ENCODE results near the gene RASSF1.
A peak's percentile ranks its signal among the peaks of the same experiment; 100 is the strongest.

The RASSF1 gene

DNA sequence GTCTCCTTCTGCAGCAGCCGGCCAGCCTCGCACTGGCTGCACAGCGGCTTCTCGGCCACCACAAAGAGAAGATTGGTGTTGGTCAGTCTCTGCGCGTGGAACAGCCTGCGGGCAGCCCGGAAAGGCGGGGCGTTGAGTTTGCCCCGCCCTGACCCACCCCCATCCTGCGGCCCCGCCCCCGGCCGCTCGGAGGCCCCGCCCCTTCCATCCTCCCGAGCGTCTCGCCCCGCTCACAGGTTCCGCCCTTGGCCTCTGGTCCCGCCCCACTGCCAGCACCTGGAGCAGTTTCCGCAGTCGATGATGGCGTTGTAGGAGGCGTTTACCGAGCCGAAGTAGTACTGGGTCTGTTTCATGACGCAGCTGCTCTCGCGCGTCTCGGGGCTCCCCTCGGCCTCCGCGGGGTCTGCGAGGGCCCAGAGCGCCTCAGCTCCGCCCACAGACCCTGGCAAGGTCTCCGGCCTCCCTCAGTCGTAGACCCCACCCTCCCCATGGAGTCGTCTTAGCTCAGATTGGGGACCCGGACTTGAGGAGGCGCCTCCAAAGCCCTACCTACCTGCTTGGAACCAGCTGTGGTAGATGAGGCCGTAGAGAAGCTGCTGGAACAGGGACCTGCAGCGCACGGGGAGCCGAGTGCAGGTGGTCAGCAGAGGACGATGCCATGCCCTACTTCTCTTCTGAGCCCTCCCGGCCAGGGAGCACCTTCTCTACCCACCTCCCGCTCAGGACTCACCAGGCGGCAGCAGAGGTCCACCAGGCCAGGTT lies 24.6 kb upstream of the RASSF1 start:
- peak; percentile 96 to 97 for DNase-seq

DNA sequence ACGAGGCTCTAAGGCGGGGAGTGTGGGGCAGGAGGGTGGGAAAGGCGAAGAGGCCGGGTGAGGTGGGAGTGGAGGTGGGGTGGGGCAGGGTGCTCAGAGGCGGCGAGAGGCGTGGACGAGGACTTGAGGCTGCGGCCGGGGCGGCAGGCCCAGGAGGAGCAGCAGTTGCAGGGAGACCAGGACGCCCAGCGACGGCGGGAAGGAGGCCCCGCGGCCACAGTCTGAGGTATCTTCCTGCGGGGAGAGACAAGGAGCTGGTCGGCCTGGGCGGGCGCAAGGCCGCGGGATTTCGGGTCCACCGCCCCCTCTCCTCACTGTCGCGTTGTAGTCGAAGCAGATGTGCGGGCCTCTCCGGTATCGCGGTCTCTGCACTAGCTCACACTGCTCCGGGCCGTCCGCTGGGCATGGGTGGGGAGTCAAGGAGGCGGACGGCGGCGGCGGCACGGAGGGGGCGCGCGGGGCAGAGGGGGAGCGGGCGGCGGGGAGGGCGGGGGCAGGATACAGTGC lies 24.0 kb upstream of the RASSF1 start:
- no peak for DNase-seq

DNA sequence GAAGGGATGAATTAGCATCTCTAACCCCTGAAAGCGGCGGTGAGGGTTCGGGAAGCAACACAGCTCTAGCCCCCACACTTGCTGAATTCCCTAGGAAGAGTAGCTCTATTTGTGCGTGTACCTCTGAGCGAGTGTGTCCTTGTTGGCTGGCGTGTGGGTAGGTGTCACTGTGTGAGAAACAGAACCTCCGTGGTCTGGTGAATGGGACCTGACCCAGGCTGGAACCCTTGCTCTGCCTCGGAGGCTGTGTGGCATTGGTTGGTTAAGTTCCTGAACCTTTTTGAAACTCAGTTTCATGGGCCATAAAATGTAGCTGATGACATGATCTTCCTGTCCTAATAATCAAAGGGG lies 19.1 kb upstream of the RASSF1 start:
- no peak for DNase-seq

DNA sequence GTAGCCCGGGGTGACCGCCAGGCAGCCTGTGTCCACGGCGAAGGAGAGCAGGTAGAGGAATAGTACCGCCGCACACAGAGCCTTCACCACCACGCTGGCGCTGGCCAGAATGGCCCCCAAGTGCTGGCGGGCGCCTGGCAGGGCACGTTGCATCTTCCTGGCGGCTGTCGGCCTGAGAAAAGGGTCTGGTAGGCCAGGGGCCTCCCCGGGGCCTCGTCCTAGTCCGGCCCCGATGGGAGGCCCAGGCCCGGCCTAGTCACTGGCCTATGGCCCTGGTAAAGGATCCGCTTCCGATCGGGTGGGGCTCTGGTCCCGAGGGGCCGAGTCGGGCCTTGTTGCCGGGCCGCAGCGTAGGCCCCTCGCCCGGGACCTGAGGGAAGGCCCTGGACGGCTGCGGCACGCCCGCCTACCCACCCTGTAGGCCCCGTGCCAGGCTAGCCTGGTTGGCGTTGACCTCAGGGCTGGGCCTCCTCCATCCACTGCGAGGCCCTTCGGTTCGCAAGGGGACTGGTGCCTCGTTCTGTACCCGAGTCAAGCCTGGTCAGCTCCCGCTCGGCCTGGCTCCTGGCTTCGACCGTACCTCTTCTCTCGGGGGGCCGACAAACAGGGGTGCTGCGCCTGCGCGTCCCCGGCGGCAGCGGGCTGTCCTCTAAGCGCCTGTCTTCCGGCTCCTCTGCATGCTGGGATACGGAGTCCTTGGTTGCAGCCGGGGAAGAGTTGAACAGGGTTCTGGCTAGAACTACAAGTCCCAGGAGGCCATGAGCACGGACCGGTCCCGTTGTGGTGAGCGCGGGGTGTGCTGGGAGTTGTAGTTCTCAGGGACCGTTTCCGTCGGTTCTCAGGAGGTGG lies 18.5 kb upstream of the RASSF1 start, which contains the start of gene TMEM115:
TSS of gene TMEM115 (minus strand) at position 611 of the 849 bp plus-strand sequence. CDS start at position 153, 458 bp downstream.
- peak; percentile 98 for DNase-seq

DNA sequence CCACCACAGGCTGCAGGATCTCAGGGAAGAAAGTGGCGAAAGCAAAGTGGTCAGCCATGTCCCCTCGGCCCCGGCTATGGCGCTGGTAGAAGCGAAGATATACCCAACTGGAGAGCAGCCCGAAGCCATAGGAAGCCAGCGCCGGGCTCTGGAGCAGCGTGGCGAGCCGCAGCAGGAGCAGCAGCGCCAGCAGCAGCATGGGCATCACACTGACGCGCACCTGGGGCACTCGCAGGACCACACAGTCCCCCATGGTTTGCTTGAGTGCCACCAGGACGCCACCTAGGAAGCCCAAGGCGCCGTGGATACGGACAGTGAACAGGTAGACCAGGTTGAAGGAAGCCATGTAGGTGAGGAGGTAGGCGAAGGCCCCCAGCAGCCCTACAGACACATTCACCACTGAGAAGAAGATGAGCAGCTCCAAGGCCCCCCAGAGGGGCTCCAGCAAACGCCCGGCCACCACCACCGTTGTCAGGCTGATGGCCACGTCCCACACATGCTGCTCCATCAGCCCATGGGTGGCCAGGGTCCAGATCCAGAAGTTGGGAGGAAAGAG lies 17.8 kb upstream of the RASSF1 start:
- no peak for DNase-seq

DNA sequence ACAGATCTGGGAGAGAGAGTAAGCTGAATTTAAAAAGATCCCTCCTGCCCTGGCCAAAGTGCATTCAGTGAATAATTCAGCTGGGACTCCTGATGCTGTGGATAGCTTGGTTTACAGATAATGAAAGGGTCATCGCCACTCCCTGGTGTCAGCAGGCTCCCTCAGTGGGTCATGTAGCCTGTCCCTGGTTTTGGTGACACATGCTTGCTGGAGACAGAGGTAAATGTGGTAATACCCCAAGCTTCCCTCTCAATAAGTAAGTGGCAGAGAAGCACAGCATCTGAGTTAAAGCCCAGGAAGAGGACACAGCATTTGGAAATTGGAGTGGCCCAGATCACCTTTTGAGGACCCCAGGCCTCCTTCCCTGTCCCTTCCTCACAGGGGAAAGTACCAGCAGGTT lies 16.8 kb upstream of the RASSF1 start:
- no peak for DNase-seq

DNA sequence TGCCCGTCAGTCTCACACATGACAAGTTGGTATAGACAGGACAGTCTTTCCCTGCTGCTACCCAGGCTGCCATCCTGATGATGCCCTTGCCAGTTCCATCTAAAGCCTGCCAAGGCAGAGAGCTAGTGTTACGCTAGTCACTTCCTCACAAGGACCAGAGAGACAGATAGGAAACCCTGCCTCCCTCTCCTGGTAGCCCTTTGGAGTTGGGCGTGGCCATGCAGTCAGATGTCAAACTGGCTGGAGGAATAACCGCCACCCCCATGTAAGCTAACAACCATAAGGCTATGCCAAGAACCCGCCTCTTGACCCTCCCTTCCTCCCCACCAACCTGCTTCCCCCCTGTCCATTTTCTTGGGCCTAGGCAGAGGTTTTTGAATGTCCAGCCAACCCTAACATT lies 15.9 kb upstream of the RASSF1 start:
- DNase-seq, result no peak

DNA sequence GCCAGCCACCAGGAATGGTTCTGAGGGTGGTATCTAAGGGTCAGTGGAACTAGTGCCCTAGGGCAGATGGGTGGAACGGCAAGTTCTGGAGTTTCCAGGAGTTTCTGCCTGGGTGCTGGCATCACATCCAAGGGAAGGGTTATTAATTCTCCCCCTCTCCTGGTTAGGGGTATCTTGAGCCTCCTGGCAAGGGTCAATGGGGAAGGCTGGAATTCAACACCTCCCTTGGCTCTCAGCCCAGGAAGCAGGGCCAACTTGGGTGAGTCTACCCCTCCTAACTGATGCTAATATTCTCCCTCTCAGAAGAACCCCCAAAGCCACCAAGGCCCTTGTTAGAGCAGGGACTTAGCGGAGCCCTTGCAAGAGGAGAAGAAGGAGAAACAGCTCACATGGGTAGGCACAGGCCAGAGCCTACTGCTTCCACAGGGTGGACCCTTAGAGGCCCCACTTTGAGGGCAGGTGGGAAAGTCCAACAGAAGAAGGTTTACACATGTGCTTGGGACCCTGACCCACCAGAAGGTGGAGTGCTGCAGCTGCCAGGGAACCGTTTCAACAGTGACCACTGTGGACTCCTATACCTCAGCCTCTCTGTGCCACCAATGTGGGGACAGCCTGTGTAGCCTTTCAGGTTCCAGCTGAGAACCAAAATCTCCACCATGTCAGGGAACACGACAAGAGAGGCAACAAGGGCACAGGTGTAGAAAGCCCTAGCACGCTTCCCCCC lies 15.4 kb upstream of the RASSF1 start:
- DNase-seq, result no peak

DNA sequence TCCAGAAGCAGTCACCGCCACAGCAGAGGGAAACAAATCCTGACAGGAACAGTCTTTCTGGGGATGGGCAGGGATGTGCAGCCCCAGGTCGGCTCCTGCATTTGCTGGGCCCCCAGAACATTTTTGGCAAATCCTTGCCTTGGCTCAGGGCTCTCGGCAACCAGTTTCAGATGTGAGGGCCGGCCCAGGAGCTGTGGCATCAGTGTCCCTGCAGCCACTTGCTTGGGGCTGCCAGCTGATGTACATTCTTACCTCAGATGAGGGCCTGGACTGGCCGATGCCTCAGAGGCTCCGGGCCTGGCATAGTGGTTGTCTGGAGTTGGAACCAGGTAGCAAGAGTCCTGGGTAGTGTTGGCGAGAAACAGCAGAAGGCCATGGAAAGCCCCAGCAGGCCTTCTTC lies 14.2 kb upstream of the RASSF1 start:
- no peak for DNase-seq

- DNase-seq, result no peak
Measured at GRCh38 chr3:50354186-50354764, 13.6 kb upstream of the RASSF1 start.

DNA sequence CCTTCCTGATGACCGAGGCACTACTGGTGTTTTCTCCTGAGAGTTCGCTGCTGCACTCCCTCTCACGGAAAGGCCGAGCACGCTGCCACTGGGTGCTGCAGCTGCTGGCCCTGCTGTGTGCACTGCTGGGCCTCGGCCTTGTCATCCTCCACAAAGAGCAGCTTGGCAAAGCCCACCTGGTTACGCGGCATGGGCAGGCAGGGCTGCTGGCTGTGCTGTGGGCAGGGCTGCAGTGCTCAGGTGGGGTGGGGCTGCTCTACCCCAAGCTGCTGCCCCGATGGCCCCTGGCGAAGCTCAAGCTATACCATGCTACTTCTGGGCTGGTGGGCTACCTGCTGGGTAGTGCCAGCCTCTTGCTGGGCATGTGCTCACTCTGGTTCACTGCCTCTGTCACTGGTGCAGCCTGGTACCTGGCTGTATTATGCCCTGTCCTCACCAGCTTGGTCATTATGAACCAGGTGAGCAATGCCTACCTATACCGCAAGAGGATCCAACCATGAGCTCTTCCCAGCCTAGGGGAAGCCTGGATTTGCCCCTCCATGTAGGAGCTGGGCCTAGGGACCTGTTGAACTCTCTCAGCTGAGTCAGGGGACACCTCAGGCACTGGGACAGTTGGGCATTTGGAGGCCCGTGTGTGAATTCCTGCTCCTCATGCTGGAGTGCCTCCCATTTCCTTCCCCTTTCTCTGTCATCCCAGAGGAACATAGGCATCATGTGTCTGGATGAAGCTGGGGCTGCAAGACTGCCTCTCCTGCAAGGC lies 12.8 kb upstream of the RASSF1 start:
- no peak for DNase-seq

DNA sequence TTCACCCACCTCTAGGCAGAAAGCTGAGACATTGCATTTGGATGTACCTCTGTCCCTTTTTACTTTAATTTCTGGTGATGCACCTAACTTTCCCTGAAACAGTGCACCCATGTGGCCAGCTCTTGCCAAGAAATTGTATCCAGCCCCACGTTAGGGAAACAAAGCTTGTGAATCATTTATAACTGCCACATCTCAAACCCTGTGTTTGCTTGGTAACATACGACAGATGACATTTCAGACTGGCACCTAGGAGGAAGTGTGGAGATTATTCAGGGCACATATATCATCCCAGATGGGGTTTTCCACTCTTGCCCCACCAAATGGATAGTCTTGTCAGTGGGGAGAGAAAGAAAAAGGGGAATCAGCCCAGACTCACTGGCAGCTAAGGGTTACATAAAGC lies 12.1 kb upstream of the RASSF1 start:
- no peak for DNase-seq

DNA sequence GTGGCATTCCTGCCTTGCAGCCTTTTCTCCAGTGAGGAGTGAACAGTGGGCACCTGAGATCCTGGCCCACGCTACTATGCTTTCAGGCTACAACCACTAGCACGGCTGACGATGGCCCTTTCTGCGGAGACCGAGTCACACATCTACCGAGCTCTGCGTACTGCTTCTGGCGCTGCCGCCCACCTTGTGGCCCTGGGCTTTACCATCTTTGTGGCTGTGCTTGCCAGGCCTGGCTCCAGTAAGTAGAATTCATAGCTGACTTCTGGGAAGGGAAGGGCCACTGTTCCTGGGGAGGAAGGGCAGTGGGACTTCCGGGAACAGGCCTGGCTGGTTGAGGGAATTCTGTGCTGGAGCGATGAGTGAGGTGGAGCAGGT lies 10.7 kb upstream of the RASSF1 start:
- no peak for DNase-seq

DNA sequence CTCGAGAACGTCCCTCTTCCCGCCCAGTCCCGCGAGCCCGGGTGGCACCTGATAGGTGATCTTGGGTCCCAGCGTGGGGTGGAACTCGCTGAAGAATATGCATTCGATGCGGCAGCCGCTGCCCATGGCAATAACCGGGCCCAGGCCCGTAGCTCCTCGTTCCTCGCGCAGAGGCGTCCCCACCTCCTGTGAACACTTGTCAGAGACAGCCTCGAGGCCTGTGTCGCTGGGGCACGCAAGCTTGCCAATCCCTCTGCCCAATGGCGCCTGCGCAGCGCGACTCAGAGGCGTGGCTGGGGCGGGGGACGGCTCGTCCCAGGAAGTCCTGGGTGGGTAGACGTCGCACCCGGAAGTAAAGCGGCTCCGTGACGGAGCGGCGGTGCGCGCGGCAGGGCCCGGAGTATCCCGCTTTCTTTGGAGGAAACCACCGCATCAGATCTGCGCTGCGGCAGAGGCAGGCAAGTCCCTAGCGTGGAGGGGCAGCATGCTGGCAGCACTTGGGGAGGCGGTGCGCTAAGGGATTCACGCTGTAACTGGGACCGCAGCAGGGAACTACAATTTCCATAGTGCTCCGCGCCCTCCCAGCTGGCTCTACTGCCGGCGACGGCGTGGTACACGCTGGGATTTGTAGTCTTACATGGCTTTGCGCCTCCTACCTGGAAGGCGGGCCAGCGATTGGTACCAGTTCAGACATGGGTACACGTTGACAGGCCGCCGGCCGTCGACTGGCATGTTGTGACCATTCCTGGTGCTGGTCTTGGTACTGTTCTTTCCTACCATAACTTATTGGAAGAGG lies 10.1 kb upstream of the RASSF1 start, which contains the start of the genes CYB561D2 and NPRL2:
TSS of gene CYB561D2 (plus strand) at position 336 of the 796 bp plus-strand sequence. CDS start 572 bp downstream, outside the sequence.
TSS of gene NPRL2 (minus strand) at position 249 of the 796 bp plus-strand sequence. CDS start at position 126, 123 bp downstream.
- DNase-seq, result peak; percentile 98

GRCh38 chr3:50350213-50350526 lies 9.5 kb upstream of the RASSF1 start:
- no peak for DNase-seq

DNA sequence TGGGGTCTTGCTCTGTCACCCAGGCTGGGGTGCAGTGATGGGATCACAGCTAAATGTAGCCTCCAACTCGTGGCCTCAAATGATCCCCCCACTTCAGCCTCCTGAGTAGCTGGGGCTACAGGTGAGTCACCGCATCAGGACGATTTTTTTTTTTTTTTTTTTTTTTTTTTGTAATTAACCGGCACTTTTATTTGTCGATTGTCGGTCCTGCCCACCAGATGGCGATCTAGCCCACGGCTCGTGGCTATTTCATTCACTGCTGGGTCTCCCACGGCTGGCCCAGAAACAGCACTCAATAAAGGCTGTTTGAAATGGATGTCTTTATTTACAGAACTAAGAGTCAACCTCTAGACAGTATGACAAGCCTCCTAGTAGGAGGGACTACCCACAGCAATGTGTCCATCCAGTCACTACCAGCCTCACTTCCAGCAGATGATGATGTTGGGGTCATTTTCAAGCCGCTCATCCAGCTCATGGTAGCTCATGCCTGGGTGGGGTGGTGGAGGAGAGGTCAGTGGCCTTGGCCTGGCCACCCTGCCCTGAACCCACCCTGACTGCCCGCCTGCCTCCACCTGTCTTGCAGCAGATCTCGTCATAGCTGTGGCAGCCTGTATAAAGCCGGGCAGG lies 6.7 kb upstream of the RASSF1 start:
- DNase-seq, result peak; percentile 87 to 88

- peak; percentile 77 for DNase-seq
Measured at GRCh38 chr3:50345586-50346234, 5.1 kb upstream of the RASSF1 start, which contains the start of gene ZMYND10. TSS of gene ZMYND10 (minus strand) at chr3:50345732. CDS start at chr3:50345579, 153 bp downstream.

GRCh38 chr3:50345008-50345407 lies 4.4 kb upstream of the RASSF1 start:
- no peak for DNase-seq

GRCh38 chr3:50342813-50343633 lies 2.4 kb upstream of the RASSF1 start:
- no peak for DNase-seq

All from CD4-positive, alpha-beta T cell treated with Interleukin-4 for 1 hour (primary cell).